MCF 10A (cell line): Measurements from ENCODE around the gene TNIK. TPM values are rescaled to one million over a fixed set of nuclear protein-coding genes. Genes with fewer than 3 reads are reported as not detected.

ENCODE experiments used
- BruUV-seq: library from RNA; stranded (reverse); fragments of 400-500 nt; replicated peaks from 2 replicates; lab custom pipeline; 2021; lab: Mats Ljungman, UMichigan
- CTCF ChIA-PET: fragments of 300-600 bp; sonication (Branson Sonifier 250); formaldehyde crosslinking; extraction: SDS; loops from one replicate; lab custom pipeline; 2021; ENCODE audit warnings: antibody characterized with exemption, inconsistent platforms; lab: Yijun Ruan, JAX
- POLR2A ChIA-PET: fragments of 300-600, 350-650 bp; sonication (Branson Sonifier 250); formaldehyde crosslinking; extraction: SDS; loops from one replicate; lab custom pipeline; 2020; ENCODE audit warnings: antibody characterized with exemption, inconsistent platforms; lab: Yijun Ruan, JAX
- DNase-seq: peaks from one replicate; pipeline ENCODE4 v3.0.0-alpha.2; 2018; ENCODE audit not compliant: unreplicated experiment
- H3K27ac Mint-ChIP-seq: one replicate; pipeline ENCODE4 v1.8.0; 2022; ENCODE audit warnings: mild to moderate bottlenecking, low read depth, mixed read lengths; ENCODE audit not compliant: unreplicated experiment
- H3K27me3 Mint-ChIP-seq: one replicate; pipeline ENCODE4 v1.8.0; 2022; ENCODE audit warnings: mixed read lengths; ENCODE audit not compliant: insufficient read depth, unreplicated experiment
- H3K36me3 Mint-ChIP-seq: one replicate; pipeline ENCODE4 v1.8.0; 2022; ENCODE audit warnings: mild to moderate bottlenecking, moderate library complexity, mixed read lengths; ENCODE audit not compliant: insufficient read depth, unreplicated experiment
- H3K4me1 Mint-ChIP-seq: one replicate; pipeline ENCODE4 v1.8.0; 2022; ENCODE audit warnings: mixed read lengths; ENCODE audit not compliant: insufficient read depth, unreplicated experiment
- H3K4me3 Mint-ChIP-seq: one replicate; pipeline ENCODE4 v1.8.0; 2022; ENCODE audit warnings: mild to moderate bottlenecking, moderate library complexity, mixed read lengths; ENCODE audit not compliant: unreplicated experiment
- H3K9me3 Mint-ChIP-seq: one replicate; pipeline ENCODE4 v1.8.0; 2022; ENCODE audit warnings: mixed read lengths; ENCODE audit not compliant: unreplicated experiment
- intact Hi-C: fragments of 100-400 bp; cut with micrococcal nuclease; formaldehyde crosslinking; loops from 2 replicates; pipeline ENCODE4 v1.14.1; 2022
- total RNA-seq: library from RNA; stranded (reverse); gene quantifications from 2 replicates; pipeline ENCODE4 v1.2.3, GENCODE V29; 2022
- TF ChIP-seq, protein P1 (sequence below): fragments of 200-600 bp; IDR thresholded peaks from one replicate; pipeline ENCODE4 v1.8.0; 2022; ENCODE audit warnings: antibody characterized with exemption, mild to moderate bottlenecking; ENCODE audit not compliant: unreplicated experiment

TNIK gene
- total RNA-seq, 1 experiment from 2014 or later, result 3.4 TPM

DNA sequence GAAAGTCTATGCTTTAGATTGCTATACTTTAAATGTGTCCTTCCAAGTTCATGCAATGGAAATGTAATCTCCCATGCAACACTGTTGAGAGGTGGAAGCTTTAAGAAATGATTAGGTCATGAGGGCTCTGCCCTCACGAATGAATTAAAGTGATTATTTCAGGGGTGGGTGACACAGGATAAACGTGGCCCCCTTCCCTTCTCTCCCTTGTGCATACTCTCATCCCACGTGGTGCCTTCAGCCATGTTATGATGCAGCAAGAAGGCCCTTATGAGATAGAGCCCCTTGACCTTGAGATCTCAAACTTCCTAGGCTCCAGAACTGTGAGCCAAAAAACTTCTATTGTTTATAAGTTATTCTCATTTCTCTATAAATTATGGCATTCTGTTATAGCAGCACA lies 183.3 kb downstream of the TNIK start:
- H3K36me3 Mint-ChIP-seq, result no peaks in the 10 kb centered on the region
- TF ChIP-seq, protein P1, sequence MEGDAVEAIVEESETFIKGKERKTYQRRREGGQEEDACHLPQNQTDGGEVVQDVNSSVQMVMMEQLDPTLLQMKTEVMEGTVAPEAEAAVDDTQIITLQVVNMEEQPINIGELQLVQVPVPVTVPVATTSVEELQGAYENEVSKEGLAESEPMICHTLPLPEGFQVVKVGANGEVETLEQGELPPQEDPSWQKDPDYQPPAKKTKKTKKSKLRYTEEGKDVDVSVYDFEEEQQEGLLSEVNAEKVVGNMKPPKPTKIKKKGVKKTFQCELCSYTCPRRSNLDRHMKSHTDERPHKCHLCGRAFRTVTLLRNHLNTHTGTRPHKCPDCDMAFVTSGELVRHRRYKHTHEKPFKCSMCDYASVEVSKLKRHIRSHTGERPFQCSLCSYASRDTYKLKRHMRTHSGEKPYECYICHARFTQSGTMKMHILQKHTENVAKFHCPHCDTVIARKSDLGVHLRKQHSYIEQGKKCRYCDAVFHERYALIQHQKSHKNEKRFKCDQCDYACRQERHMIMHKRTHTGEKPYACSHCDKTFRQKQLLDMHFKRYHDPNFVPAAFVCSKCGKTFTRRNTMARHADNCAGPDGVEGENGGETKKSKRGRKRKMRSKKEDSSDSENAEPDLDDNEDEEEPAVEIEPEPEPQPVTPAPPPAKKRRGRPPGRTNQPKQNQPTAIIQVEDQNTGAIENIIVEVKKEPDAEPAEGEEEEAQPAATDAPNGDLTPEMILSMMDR, result no peak
- ChIA-PET CTCF (interaction anchor here (0.6 kb wide), 1 partner anchor 33 kb away, joined by 6 read pairs; no protein-coding TSS in a partner anchor), POLR2A (interaction anchor here (1.0 kb wide), 1 partner anchor 73 kb away, joined by 3 read pairs; no protein-coding TSS in a partner anchor)
- intact Hi-C loops, result no loop called here
- H3K9me3 Mint-ChIP-seq, result no peaks in the 10 kb centered on the region
- H3K4me1 Mint-ChIP-seq, result peaks cover 9% of the 10 kb centered on the region
- H3K27ac Mint-ChIP-seq, result peak overlapping the region; percentile 53
- H3K4me3 Mint-ChIP-seq, result no peak overlapping the region
- no TSS peak for BruUV-seq
- DNase-seq, result no peak
- H3K27me3 Mint-ChIP-seq, result no peaks in the 10 kb centered on the region

DNA sequence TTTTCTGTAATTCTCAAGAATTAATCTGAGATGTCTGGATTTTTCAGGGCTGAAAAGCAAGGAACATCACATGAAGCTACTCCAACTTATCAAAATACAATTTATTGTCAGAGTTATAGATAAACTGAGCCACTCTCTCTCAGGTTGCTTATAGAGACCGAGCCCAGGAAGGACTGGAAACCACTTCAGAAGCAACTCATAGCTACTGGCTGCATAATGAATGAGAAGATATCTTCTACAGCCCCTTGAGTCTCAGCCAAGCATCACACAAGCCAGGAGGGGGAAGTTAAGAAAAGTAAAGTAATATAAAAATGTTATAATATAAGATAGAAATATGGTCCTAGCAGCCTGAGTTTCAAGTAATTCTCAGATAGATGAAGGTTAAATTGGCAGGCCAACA lies 186.0 kb downstream of the TNIK start:
- no peaks in the 10 kb centered on the region for H3K9me3 Mint-ChIP-seq
- intact Hi-C loops, result no loop called here
- CTCF ChIA-PET, result no interaction called here
- DNase-seq, result no peak
- H3K4me3 Mint-ChIP-seq, result no peak overlapping the region
- POLR2A ChIA-PET, result interaction anchor here (0.6 to 1.3 kb wide), 3 partner anchors 10 to 13 kb away, joined by 3 read pairs; no protein-coding TSS in a partner anchor
- no peaks in the 10 kb centered on the region for H3K27me3 Mint-ChIP-seq
- no peak overlapping the region for H3K27ac Mint-ChIP-seq
- H3K4me1 Mint-ChIP-seq, result peaks cover 5% of the 10 kb centered on the region
- no TSS peak for BruUV-seq
- no peaks in the 10 kb centered on the region for H3K36me3 Mint-ChIP-seq
- TF ChIP-seq, protein P1, result no peak

DNA sequence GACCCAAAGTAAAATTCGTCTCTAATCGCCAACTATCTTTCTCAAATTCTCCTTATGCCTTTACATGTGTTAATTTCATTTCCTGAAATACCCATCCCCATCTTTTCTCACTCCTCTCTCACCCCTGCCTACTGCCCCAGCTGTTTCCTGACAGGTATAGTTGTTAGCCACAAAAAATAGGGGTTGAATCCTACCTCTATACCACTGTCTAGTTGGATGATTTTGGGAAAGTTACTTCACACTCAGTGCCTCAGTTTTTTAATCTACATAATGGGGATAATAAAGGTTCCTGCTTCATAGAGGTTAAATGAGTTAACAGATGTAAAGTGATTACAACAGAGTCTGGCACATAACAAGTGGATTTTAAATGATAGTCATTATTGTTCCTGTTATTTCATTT lies 189.7 kb downstream of the TNIK start:
- H3K4me1 Mint-ChIP-seq, result no peaks in the 10 kb centered on the region
- ChIA-PET CTCF (interaction anchor here (0.6 to 1.1 kb wide), 3 partner anchors 44 to 547 kb away, joined by 3 read pairs; no protein-coding TSS in a partner anchor), POLR2A (interaction anchor here (1.0 to 3.8 kb wide), 3 partner anchors 11 to 28 kb away, joined by 4 to 11 read pairs (median 4); no protein-coding TSS in a partner anchor)
- TF ChIP-seq, protein P1, result no peak
- H3K27ac Mint-ChIP-seq, result no peak overlapping the region
- BruUV-seq, result no TSS peak
- intact Hi-C loops, result no loop called here
- no peak overlapping the region for H3K4me3 Mint-ChIP-seq
- H3K36me3 Mint-ChIP-seq, result no peaks in the 10 kb centered on the region
- no peak for DNase-seq
- H3K9me3 Mint-ChIP-seq, result no peaks in the 10 kb centered on the region
- no peaks in the 10 kb centered on the region for H3K27me3 Mint-ChIP-seq

DNA sequence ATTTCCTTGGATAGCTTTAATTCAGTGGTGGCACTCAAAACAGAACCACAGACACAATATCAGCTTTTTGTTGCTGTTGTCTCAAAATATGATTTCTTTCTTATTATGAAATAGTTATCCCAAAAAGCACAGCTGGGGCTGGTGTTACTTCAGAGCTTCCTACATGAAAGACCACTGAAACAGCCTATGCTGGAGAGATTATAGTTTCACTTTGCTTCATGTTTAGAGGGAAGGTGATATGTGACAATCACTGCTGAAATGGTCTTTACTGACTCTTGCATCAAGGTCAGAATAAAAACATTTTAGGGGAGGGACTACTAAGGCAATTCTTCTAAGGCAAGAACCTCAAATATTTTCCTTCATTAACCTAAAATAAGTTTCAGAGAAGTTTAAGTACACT lies 190.7 kb downstream of the TNIK start:
- Mint-ChIP-seq H3K4me3 (no peak overlapping the region), H3K36me3 (no peaks in the 10 kb centered on the region), H3K9me3 (no peaks in the 10 kb centered on the region), H3K27me3 (no peaks in the 10 kb centered on the region), H3K27ac (no peak overlapping the region), H3K4me1 (no peaks in the 10 kb centered on the region)
- TF ChIP-seq, protein P1, result no peak
- DNase-seq, result no peak
- POLR2A ChIA-PET, result interaction anchor here (0.7 to 3.8 kb wide), 5 partner anchors 9 to 1939 kb away, joined by 3 to 11 read pairs (median 4); no protein-coding TSS in a partner anchor
- intact Hi-C loops, result no loop called here
- no TSS peak for BruUV-seq
- CTCF ChIA-PET, result interaction anchor here (0.7 kb wide), 1 partner anchor 215 kb away, joined by 3 read pairs; no protein-coding TSS in a partner anchor
